MCF 10A (cell line): ENCODE measurements around the gene CDK5RAP3. TPM values are rescaled to one million over a fixed set of nuclear protein-coding genes. Genes with fewer than 3 reads are reported as not detected.

Experiments
- BruUV-seq: library from RNA; stranded (reverse); fragments of 400-500 nt; replicated peaks from 2 replicates; lab custom pipeline; 2021; lab: Mats Ljungman, UMichigan
- CTCF ChIA-PET: fragments of 300-600 bp; sonication (Branson Sonifier 250); formaldehyde crosslinking; extraction: SDS; loops from one replicate; lab custom pipeline; 2021; ENCODE audit warnings: antibody characterized with exemption, inconsistent platforms; lab: Yijun Ruan, JAX
- POLR2A ChIA-PET: fragments of 300-600, 350-650 bp; sonication (Branson Sonifier 250); formaldehyde crosslinking; extraction: SDS; loops from one replicate; lab custom pipeline; 2020; ENCODE audit warnings: antibody characterized with exemption, inconsistent platforms; lab: Yijun Ruan, JAX
- DNase-seq: peaks from one replicate; pipeline ENCODE4 v3.0.0-alpha.2; 2018; ENCODE audit not compliant: unreplicated experiment
- H3K27ac Mint-ChIP-seq: one replicate; pipeline ENCODE4 v1.8.0; 2022; ENCODE audit warnings: mild to moderate bottlenecking, low read depth, mixed read lengths; ENCODE audit not compliant: unreplicated experiment
- H3K27me3 Mint-ChIP-seq: one replicate; pipeline ENCODE4 v1.8.0; 2022; ENCODE audit warnings: mixed read lengths; ENCODE audit not compliant: insufficient read depth, unreplicated experiment
- H3K36me3 Mint-ChIP-seq: one replicate; pipeline ENCODE4 v1.8.0; 2022; ENCODE audit warnings: mild to moderate bottlenecking, moderate library complexity, mixed read lengths; ENCODE audit not compliant: insufficient read depth, unreplicated experiment
- H3K4me1 Mint-ChIP-seq: one replicate; pipeline ENCODE4 v1.8.0; 2022; ENCODE audit warnings: mixed read lengths; ENCODE audit not compliant: insufficient read depth, unreplicated experiment
- H3K4me3 Mint-ChIP-seq: one replicate; pipeline ENCODE4 v1.8.0; 2022; ENCODE audit warnings: mild to moderate bottlenecking, moderate library complexity, mixed read lengths; ENCODE audit not compliant: unreplicated experiment
- H3K9me3 Mint-ChIP-seq: one replicate; pipeline ENCODE4 v1.8.0; 2022; ENCODE audit warnings: mixed read lengths; ENCODE audit not compliant: unreplicated experiment
- intact Hi-C: fragments of 100-400 bp; cut with micrococcal nuclease; formaldehyde crosslinking; loops from 2 replicates; pipeline ENCODE4 v1.14.1; 2022
- total RNA-seq: library from RNA; stranded (reverse); gene quantifications from 2 replicates; pipeline ENCODE4 v1.2.3, GENCODE V29; 2022
- TF ChIP-seq, protein P1 (sequence below): fragments of 200-600 bp; IDR thresholded peaks from one replicate; pipeline ENCODE4 v1.8.0; 2022; ENCODE audit warnings: antibody characterized with exemption, mild to moderate bottlenecking; ENCODE audit not compliant: unreplicated experiment

CDK5RAP3 gene
- total RNA-seq, 1 experiment from 2014 or later: 132 TPM

DNA sequence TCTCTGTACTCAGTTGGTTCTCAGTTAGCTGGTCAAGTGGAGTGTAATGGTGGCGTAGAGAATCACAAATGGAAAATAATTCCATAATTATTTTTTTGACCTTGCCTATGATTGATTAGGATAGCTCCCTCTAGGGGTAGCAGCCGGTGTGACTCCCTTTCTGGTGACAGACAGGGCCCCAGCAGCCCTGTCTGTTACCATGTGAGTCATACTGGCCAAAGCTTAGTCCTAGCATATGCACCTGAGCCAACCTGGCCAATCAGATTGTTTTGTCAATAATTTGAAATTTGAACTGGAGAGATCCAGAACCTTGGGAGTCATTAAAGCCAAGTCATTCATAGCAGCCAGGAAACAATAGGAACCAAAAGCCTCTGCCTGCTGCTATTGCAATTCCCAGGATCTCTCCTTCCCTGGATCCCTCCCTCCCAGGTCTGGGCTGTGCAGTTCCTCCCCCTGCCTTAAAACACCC, 23.9 kb upstream of the CDK5RAP3 start:
- peaks cover 24% of the 10 kb centered on the region for H3K4me1 Mint-ChIP-seq
- TF ChIP-seq, protein P1, sequence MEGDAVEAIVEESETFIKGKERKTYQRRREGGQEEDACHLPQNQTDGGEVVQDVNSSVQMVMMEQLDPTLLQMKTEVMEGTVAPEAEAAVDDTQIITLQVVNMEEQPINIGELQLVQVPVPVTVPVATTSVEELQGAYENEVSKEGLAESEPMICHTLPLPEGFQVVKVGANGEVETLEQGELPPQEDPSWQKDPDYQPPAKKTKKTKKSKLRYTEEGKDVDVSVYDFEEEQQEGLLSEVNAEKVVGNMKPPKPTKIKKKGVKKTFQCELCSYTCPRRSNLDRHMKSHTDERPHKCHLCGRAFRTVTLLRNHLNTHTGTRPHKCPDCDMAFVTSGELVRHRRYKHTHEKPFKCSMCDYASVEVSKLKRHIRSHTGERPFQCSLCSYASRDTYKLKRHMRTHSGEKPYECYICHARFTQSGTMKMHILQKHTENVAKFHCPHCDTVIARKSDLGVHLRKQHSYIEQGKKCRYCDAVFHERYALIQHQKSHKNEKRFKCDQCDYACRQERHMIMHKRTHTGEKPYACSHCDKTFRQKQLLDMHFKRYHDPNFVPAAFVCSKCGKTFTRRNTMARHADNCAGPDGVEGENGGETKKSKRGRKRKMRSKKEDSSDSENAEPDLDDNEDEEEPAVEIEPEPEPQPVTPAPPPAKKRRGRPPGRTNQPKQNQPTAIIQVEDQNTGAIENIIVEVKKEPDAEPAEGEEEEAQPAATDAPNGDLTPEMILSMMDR: peak; percentile 73
- intact Hi-C loops: loop anchor here (1.0 to 5.0 kb wide), 2 partner anchors 104 to 185 kb away; no protein-coding TSS in a partner anchor
- POLR2A ChIA-PET: interaction anchor here (0.6 to 7.3 kb wide), 15 partner anchors 8 to 281 kb away, joined by 3 to 117 read pairs (median 6); partner anchors contain the start of genes CDK5RAP3, NFE2L1, PRR15L and SCRN2
- no TSS peak for BruUV-seq
- peaks cover 36% of the 10 kb centered on the region for H3K36me3 Mint-ChIP-seq
- H3K27ac Mint-ChIP-seq: peak overlapping the region; percentile 19
- H3K4me3 Mint-ChIP-seq: no peak overlapping the region
- peak; percentile 97 for DNase-seq
- no peaks in the 10 kb centered on the region for H3K9me3 Mint-ChIP-seq
- CTCF ChIA-PET: interaction anchor here (0.6 to 15.6 kb wide), 27 partner anchors 8 to 866 kb away, joined by 3 to 336 read pairs (median 4); partner anchors contain the start of genes CDK5RAP3, PRR15L, SCRN2 and SP2
- H3K27me3 Mint-ChIP-seq: no peaks in the 10 kb centered on the region

DNA sequence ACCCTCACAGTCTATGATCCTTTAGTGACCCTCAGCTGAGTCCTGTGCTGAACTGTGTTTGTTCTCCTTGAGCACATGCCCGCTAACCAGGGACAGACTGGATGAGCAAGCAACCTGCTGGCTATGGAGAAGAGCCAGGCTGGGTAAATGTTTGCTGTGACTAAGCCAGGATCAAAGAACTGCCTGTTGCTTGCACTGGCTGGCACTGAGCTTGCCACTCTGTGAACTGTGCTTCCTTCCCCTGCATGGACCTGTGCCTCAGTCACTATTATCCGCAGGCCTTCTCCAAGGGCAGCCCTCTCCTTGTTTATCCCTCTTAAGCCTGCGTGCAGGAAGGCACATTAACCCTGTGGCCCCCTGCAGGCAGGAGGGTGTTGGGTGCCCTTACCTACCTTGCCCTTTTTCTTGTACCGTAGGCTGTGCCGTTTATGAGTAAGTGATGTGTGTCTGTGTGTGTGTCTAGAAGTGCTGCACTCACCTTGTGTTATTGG, 22.2 kb upstream of the CDK5RAP3 start:
- CTCF ChIA-PET: interaction anchor here (0.6 to 15.6 kb wide), 22 partner anchors 10 to 543 kb away, joined by 3 to 336 read pairs (median 4); partner anchors contain the start of genes CDK5RAP3, PRR15L and SCRN2
- H3K4me1 Mint-ChIP-seq: peaks cover 14% of the 10 kb centered on the region
- DNase-seq: peak; percentile 38
- H3K36me3 Mint-ChIP-seq: peaks cover 38% of the 10 kb centered on the region
- peak overlapping the region; percentile 21 for H3K27ac Mint-ChIP-seq
- intact Hi-C loops: loop anchor here (1.0 to 5.0 kb wide), 4 partner anchors 22 to 184 kb away; no protein-coding TSS in a partner anchor
- POLR2A ChIA-PET: interaction anchor here (0.5 to 11.7 kb wide), 14 partner anchors 9 to 125 kb away, joined by 3 to 256 read pairs (median 4); partner anchors contain the start of genes CDK5RAP3, PRR15L and SP2
- no peaks in the 10 kb centered on the region for H3K27me3 Mint-ChIP-seq
- TF ChIP-seq, protein P1: no peak
- no peaks in the 10 kb centered on the region for H3K9me3 Mint-ChIP-seq
- H3K4me3 Mint-ChIP-seq: no peak overlapping the region
- BruUV-seq: no TSS peak

DNA sequence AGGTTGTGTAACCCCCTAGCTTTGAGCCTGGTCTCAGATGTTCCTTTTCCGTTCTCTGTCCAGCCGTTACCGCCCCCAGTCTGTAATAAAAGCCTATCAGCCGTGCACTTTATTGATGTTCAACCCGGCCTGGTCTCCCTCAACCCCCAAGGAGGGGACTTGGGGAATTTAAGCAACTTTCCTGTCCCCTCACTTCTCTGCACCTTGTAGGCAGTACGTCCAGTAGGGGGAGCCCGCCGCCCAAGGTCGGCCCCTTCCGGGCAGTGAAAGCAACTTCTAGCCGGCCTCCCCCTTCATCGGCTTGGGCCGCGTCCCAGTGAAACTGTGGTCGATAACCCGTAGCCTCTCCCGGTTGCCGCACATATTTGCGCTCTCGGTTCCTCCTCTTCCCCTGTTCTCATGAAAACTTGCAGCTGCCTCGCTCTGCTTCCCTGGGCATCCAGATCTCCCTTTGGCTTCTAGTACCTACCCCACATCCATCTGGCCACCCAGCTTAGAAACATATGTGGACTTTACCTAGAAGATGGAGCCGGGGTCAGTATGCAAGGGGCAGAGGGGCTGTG, 21.6 kb upstream of the CDK5RAP3 start:
- TF ChIP-seq, protein P1: peak; percentile 86
- H3K4me3 Mint-ChIP-seq: peak overlapping the region; percentile 49
- peak; percentile 86 for DNase-seq

More for the DNA sequence above, 21.6 kb upstream of the CDK5RAP3 start:
- intact Hi-C loops: loop anchor here (1.0 to 5.0 kb wide), 4 partner anchors 21 to 183 kb away; no protein-coding TSS in a partner anchor
- H3K27me3 Mint-ChIP-seq: no peaks in the 10 kb centered on the region
- peaks cover 15% of the 10 kb centered on the region for H3K4me1 Mint-ChIP-seq
- BruUV-seq: no TSS peak
- H3K27ac Mint-ChIP-seq: peak overlapping the region; percentile 21
- H3K36me3 Mint-ChIP-seq: peaks cover 39% of the 10 kb centered on the region
- ChIA-PET POLR2A (interaction anchor here (0.5 to 11.7 kb wide), 15 partner anchors 7 to 125 kb away, joined by 3 to 256 read pairs (median 4); partner anchors contain the start of genes CDK5RAP3, PNPO, PRR15L and SP2), CTCF (interaction anchor here (0.6 to 15.6 kb wide), 26 partner anchors 10 to 542 kb away, joined by 3 to 336 read pairs (median 4); partner anchors contain the start of genes CDK5RAP3, PRR15L and SCRN2)
- H3K9me3 Mint-ChIP-seq: no peaks in the 10 kb centered on the region
